DOHH2 (cell line): ENCODE data around the gene LRGUK.

ENCODE experiments used
- H3F3A ChIP-seq: fragments of 200-600 bp; sonication (generic), shearing (Covaris generic); 2 replicates; pipeline ENCODE4 v1.6.0; 2016; ENCODE audit warnings: antibody characterized with exemption, mild to moderate bottlenecking; ENCODE audit not compliant: control insufficient read depth, insufficient read depth
- H3K27ac ChIP-seq: fragments of 200-600 bp; sonication (generic); 2 replicates; pipeline ENCODE4 v1.5.1; 2014; ENCODE audit warnings: low read depth, mild to moderate bottlenecking, low read length, moderate library complexity
- H3K27me3 ChIP-seq: fragments of 200-600 bp; sonication (generic); 2 replicates; pipeline ENCODE4 v1.6.1; 2014; ENCODE audit warnings: mild to moderate bottlenecking, low read length, mixed read lengths; ENCODE audit not compliant: control insufficient read depth
- H3K36me3 ChIP-seq: fragments of 200-600 bp; sonication (generic); 2 replicates; pipeline ENCODE4 v1.6.1; 2014; ENCODE audit warnings: mild to moderate bottlenecking, low read length, moderate library complexity, mixed read lengths; ENCODE audit not compliant: control insufficient read depth
- H3K4me1 ChIP-seq: fragments of 200-600 bp; sonication (generic); 2 replicates; pipeline ENCODE4 v1.6.1; 2014; ENCODE audit warnings: mild to moderate bottlenecking, low read length, mixed read lengths; ENCODE audit not compliant: control insufficient read depth
- H3K4me2 ChIP-seq: fragments of 200-600 bp; sonication (generic); 2 replicates; pipeline ENCODE4 v1.6.0; 2014; ENCODE audit warnings: mild to moderate bottlenecking, low read length, moderate library complexity
- H3K4me3 ChIP-seq: fragments of 200-600 bp; sonication (generic); 2 replicates; pipeline ENCODE4 v1.5.1; 2014; ENCODE audit warnings: mild to moderate bottlenecking, low read length, mixed read lengths
- H3K79me2 ChIP-seq: fragments of 200-600 bp; sonication (generic); 2 replicates; pipeline ENCODE4 v1.6.1; 2014; ENCODE audit warnings: mild to moderate bottlenecking, low read length, mixed read lengths; ENCODE audit not compliant: control insufficient read depth
- H3K9me2 ChIP-seq: fragments of 200-600 bp; sonication (generic); replicated peaks from 2 replicates; pipeline ENCODE4 v1.6.1; 2014; ENCODE audit warnings: mild to moderate bottlenecking, low read length, mixed read lengths; ENCODE audit not compliant: control insufficient read depth
- H3K9me3 ChIP-seq: fragments of 200-600 bp; sonication (generic); 2 replicates; pipeline ENCODE4 v1.6.1; 2014; ENCODE audit warnings: antibody characterized with exemption, low read length, mixed read lengths; ENCODE audit not compliant: control insufficient read depth, insufficient read depth
- H4K20me1 ChIP-seq: fragments of 200-600 bp; sonication (generic); 2 replicates; pipeline ENCODE4 v1.6.0; 2014; ENCODE audit warnings: low read depth, mild to moderate bottlenecking, antibody characterized with exemption, low read length, moderate library complexity; ENCODE audit not compliant: control insufficient read depth, insufficient read depth
- CTCF ChIP-seq: fragments of 200-600 bp; sonication (generic); IDR thresholded peaks from one replicate; pipeline ENCODE4 v1.5.1; 2014; ENCODE audit warnings: antibody characterized with exemption, mild to moderate bottlenecking, low read depth, low read length; ENCODE audit not compliant: poor library complexity, severe bottlenecking
- EZH2phosphoT487 ChIP-seq: fragments of 200-600 bp; sonication (generic); IDR thresholded peaks from 2 replicates; pipeline ENCODE4 v1.6.1; 2017; ENCODE audit warnings: borderline replicate concordance, mild to moderate bottlenecking, antibody characterized with exemption, low read length, moderate library complexity, mixed read lengths

LRGUK gene

DNA sequence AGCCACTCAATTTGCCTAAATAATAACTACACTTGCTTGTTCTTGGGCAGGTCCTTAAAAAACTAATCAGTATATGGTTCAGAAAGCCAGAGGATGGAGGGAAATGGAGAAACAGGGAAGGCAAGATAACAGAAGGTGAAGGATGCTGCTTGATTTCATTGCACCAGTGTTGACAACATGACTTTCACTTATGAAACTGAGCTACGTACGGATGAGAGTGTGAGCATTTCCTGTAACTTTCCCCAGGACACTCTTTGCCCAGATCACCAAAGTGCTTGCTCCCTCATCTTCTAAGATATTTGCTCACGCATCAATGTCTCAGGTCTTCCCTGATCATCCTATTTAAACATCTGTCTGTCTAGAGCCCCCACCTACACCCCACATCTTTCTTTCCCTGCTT is 152.2 kb downstream of the LRGUK start:
- H3K4me2 ChIP-seq, result no peak overlapping the region

GRCh38 chr7:134279898-134280297 is 152.8 kb downstream of the LRGUK start:
- Histone ChIP-seq H3K27ac (no peak overlapping the region), H3K27me3 (peaks cover 8% of the 10 kb centered on the region; the same call in 1 of the 2 replicates), H3K4me2 (no peak overlapping the region), H3K9me3 (no peaks in the 10 kb centered on the region), H3F3A (no peaks in the 10 kb centered on the region), H3K9me2 (no peaks in the 10 kb centered on the region), H3K79me2 (no peaks in the 10 kb centered on the region), H3K4me1 (no peaks in the 10 kb centered on the region), H3K36me3 (no peaks in the 10 kb centered on the region), H4K20me1 (no peaks in the 10 kb centered on the region), H3K4me3 (no peak overlapping the region)
- TF ChIP-seq EZH2phosphoT487, result no peak

More for the DNA sequence above, 152.2 kb downstream of the LRGUK start:
- no peaks in the 10 kb centered on the region for H3F3A ChIP-seq
- no peaks in the 10 kb centered on the region for H3K4me1 ChIP-seq
- no peaks in the 10 kb centered on the region for H3K9me3 ChIP-seq
- no peaks in the 10 kb centered on the region for H4K20me1 ChIP-seq
- no peaks in the 10 kb centered on the region for H3K36me3 ChIP-seq
- no peak overlapping the region for H3K27ac ChIP-seq
- H3K4me3 ChIP-seq, result no peak overlapping the region
- peaks cover 5% of the 10 kb centered on the region; the same call in 1 of the 2 replicates for H3K27me3 ChIP-seq
- H3K79me2 ChIP-seq, result no peaks in the 10 kb centered on the region
- TF ChIP-seq EZH2phosphoT487 (no peak), CTCF (no peak)
- H3K9me2 ChIP-seq, result no peaks in the 10 kb centered on the region

GRCh38 chr7:134280508-134280907 is 153.4 kb downstream of the LRGUK start:
- peaks cover 7% of the 10 kb centered on the region; the same call in 1 of the 2 replicates for H3K27me3 ChIP-seq
- no peaks in the 10 kb centered on the region for H3K9me2 ChIP-seq
- H3K4me3 ChIP-seq, result no peak overlapping the region
- no peaks in the 10 kb centered on the region for H3K79me2 ChIP-seq
- TF ChIP-seq EZH2phosphoT487, result no peak
- TF ChIP-seq CTCF, result no peak
- no peaks in the 10 kb centered on the region for H3F3A ChIP-seq
- no peaks in the 10 kb centered on the region for H3K9me3 ChIP-seq
- no peaks in the 10 kb centered on the region for H3K36me3 ChIP-seq
- H3K4me2 ChIP-seq, result no peak overlapping the region
- no peaks in the 10 kb centered on the region for H3K4me1 ChIP-seq
- H3K27ac ChIP-seq, result no peak overlapping the region
- no peaks in the 10 kb centered on the region for H4K20me1 ChIP-seq

- Histone ChIP-seq H3K36me3 (no peaks in the 10 kb centered on the region), H3K79me2 (no peaks in the 10 kb centered on the region), H3K27me3 (peaks cover 7% of the 10 kb centered on the region; the same call in 1 of the 2 replicates), H3K4me1 (no peaks in the 10 kb centered on the region), H3K9me3 (no peaks in the 10 kb centered on the region), H4K20me1 (no peaks in the 10 kb centered on the region), H3K27ac (no peak overlapping the region), H3K9me2 (no peaks in the 10 kb centered on the region), H3K4me2 (no peak overlapping the region), H3F3A (no peaks in the 10 kb centered on the region), H3K4me3 (no peak overlapping the region)
- TF ChIP-seq CTCF (no peak), EZH2phosphoT487 (no peak)
Observed at GRCh38 chr7:134284011-134284410, 156.9 kb downstream of the LRGUK start.
